Fibroblast of villous mesenchyme (primary cell): ENCODE results near the gene SMYD3. TPM values are rescaled to one million over a fixed set of nuclear protein-coding genes. Genes with fewer than 3 reads are reported as not detected.
"Not testable (repeated sequence)": the region's sequence is repeated elsewhere in the genome, so short reads cannot be mapped to it uniquely, and the experiment has no call there.

Source experiments
- DNase-seq: peaks from one replicate; pipeline ENCODE4 v3.0.0-alpha.2; 2010; ENCODE audit warnings: low read depth
- H3K4me3 ChIP-seq: 2 replicates; pipeline ENCODE4 v1.5.1; 2011; ENCODE audit warnings: low read depth, mild to moderate bottlenecking, low read length
- CTCF ChIP-seq: IDR thresholded peaks from 2 replicates; pipeline ENCODE4 v1.5.1; 2012; ENCODE audit warnings: low read depth, mild to moderate bottlenecking, low read length; ENCODE audit not compliant: insufficient read depth
- total RNA-seq: library from RNA; depleted of rRNA; stranded (reverse); fragments of >200 nt; gene quantifications from 2 replicates; pipeline ENCODE4 v1.2.3, GENCODE V29; 2012

The SMYD3 gene
- total RNA-seq, 1 donor = 35.4 TPM

GRCh38 chr1:246074421-246074820, 432.7 kb downstream of the SMYD3 start:
- no peak for TF ChIP-seq CTCF
- no peak for DNase-seq
- no peak overlapping the region for H3K4me3 ChIP-seq

DNA sequence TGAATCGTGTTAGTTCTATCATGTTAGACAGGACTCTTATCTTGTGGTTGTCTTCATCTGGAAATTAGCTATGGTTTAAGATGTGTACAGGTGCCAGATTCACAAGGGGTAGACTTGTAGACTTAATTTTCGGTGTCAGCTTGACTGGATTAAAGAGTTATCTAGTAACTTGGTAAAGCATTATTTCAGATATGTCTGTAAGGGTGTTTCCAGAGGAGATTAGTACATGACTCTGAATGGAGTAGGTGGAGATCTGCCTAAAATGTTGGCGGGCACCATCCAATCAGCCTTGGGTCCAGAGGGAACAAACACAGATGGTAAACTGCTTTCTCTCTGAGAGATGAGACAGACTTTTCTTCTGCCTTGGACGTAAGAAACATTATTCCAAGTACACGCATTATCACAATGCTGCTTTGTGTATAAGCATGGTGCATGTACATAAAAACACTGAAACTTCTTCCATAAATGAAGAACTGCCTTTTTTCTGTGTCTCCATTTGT, 434.6 kb downstream of the SMYD3 start:
- no peak for DNase-seq
- no peak overlapping the region for H3K4me3 ChIP-seq
- no peak for TF ChIP-seq CTCF

DNA sequence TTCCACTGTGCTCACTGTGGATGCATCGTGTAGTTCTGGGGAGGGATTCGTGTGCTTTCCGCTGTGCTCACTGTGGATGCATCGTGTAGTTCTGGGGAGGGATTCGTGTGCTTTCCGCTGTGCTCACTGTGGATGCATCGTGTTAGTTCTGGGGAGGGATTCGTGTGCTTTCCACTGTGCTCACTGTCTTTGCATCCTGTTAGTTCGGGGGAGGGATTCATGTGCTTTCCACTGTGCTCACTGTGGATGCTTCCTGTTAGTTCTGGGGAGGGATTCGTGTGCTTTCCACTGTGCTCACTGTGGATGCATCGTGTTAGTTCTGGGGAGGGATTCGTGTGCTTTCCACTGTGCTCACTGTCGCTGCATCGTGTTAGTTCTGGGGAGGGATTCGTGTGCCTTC, 435.1 kb downstream of the SMYD3 start:
- DNase-seq = peak; percentile 7
- H3K4me3 ChIP-seq = not testable (repeated sequence)

GRCh38 chr1:246071561-246071960, 435.5 kb downstream of the SMYD3 start:
- peak; percentile 5 for DNase-seq
- not testable (repeated sequence) for H3K4me3 ChIP-seq

DNA sequence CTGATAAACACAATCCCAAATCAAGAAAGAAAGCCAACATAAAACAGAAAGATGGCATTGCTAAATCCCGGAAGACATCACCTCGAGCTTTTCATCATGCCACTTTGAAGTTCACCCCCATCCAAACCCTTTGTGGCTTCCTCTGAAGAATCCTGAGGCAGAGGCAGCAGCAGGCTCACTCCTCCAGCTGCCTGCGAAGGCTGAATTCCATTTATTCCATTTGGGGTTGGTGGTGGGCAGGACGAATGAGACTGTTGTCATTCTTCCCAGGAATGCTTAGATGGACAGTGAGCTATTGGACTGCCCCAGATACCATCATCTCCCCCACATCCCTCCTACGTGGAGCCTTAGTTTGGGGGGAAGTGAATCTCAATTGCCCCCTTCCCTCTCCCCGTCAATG, 437.5 kb downstream of the SMYD3 start:
- no peak for TF ChIP-seq CTCF
- H3K4me3 ChIP-seq = no peak overlapping the region
- no peak for DNase-seq

DNA sequence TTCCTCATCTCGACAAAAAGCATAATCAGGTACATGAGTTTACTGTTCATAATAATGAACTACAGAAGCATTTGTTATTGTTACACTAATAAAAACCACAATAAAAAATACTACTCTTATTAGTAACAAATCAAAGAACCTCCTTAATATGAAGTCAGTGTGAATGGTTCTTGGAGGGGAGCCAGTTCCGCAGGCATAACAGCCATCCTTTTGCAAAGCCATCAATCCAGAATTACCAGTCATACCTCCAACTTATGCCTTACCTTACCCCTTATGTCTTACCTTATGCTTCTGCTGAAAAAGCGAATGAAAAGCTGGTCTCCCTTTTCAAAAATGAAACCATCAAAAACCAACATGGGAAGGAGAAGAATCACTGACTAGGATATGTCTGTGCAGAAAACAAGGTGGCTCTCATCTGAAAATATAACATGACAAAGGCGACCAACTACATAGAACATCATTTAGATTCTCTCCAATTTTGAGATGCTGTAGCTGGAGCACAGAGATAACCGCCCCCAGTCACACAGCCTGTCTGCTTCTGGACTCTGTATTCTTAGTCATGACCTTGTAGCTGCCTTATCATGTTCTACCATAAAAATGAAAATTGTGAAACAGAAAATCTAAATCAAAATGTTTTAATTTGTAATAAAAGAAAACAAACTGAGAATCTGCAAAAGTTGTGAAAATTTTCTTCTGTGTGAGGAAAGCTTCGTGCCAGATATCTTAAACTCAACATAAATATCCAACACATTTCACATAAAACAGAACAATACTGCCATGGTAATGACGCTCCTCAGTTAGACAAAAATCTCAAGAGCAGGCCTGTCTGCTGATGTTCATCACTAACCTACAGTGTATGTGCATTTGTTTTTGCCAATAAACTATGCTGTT, 438.2 kb downstream of the SMYD3 start:
- no peak for TF ChIP-seq CTCF
- H3K4me3 ChIP-seq = no peak overlapping the region
- no peak for DNase-seq

- no peak for DNase-seq
- TF ChIP-seq CTCF = no peak
- no peak overlapping the region for H3K4me3 ChIP-seq
Measured at GRCh38 chr1:246068217-246068512, 438.9 kb downstream of the SMYD3 start.
